ENCODE data around the gene SYNRG.

SYNRG gene

GRCh38 chr17:37475731-37476420 is 133.3 kb downstream of the SYNRG start:
- DNase-seq = no peak

GRCh38 chr17:37470181-37470580 is 139.0 kb downstream of the SYNRG start:
- no peak for DNase-seq

GRCh38 chr17:37466471-37466870 is 142.7 kb downstream of the SYNRG start:
- no peak for DNase-seq

- DNase-seq = no peak
Measured at GRCh38 chr17:37465069-37465616, 144.1 kb downstream of the SYNRG start.
